ENCODE results near the gene PLXNA1.

DNA sequence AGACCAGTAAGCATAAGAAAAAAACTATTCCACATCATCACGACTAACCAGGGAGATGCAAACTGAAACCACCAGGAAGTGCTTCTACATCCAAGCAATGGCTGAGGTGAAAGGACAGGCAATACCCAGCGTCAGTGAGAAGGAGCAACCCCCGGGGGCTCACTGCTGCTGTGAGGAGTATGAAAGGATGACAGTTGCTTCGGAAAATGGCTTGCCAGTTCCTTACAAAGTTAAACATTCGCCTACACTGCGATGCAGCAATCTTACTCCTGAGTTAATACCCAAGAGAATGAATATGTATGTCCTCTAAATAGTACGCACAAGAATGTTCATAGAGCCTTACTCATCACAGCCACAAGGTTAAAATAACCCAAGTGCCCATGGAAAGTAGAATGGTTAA lies 13.3 kb upstream of the PLXNA1 start:
- TF ChIP-seq, protein P1, sequence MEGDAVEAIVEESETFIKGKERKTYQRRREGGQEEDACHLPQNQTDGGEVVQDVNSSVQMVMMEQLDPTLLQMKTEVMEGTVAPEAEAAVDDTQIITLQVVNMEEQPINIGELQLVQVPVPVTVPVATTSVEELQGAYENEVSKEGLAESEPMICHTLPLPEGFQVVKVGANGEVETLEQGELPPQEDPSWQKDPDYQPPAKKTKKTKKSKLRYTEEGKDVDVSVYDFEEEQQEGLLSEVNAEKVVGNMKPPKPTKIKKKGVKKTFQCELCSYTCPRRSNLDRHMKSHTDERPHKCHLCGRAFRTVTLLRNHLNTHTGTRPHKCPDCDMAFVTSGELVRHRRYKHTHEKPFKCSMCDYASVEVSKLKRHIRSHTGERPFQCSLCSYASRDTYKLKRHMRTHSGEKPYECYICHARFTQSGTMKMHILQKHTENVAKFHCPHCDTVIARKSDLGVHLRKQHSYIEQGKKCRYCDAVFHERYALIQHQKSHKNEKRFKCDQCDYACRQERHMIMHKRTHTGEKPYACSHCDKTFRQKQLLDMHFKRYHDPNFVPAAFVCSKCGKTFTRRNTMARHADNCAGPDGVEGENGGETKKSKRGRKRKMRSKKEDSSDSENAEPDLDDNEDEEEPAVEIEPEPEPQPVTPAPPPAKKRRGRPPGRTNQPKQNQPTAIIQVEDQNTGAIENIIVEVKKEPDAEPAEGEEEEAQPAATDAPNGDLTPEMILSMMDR (IDR thresholded peaks at IDR 0.05; ENCODE audit: low read depth, low read length) = no peak
- TF ChIP-seq EZH2phosphoT487 (IDR thresholded peaks at IDR 0.05; ENCODE audit: low read depth) = no peak
